ENCODE data around the gene JAK3. TPM values are rescaled to one million over a fixed set of nuclear protein-coding genes. Genes with fewer than 3 reads are reported as not detected.
"Not testable (repeated sequence)": the region's sequence is repeated elsewhere in the genome, so short reads cannot be mapped to it uniquely, and the experiment has no call there.

The JAK3 gene
- polyA plus RNA-seq, 3 donors, result 2.1 to 2.6 (median 2.2) TPM

- no peak for DNase-seq (ENCODE audit: low read depth in 3 of 3, low spot score in 2 of 3)
Measured at GRCh38 chr19:17811103-17811502, 36.7 kb downstream of the JAK3 start.

- DNase-seq (ENCODE audit: low read depth in 3 of 3, low spot score in 2 of 3), result no peak
Measured at GRCh38 chr19:17807731-17808316, 40.0 kb downstream of the JAK3 start.

DNA sequence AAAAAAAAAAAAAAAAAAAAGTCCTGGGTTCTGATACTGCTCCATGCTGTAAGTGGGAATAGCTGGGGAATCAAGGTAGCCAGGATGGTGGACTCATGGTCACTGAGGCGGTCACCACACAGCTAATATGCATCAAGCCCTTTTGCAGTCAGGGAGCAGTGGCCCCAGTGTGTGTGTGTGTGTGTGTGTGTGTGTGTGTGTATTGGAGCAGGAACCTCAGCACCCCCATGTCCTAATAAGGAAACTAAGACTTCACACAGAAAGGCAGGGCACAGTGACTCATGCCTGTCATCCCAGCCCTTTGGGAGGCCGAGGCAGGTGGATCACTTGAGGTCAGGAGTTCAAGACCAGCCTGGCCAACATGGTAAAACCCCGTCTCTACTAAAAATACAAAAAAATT, 40.8 kb downstream of the JAK3 start:
- DNase-seq (ENCODE audit: low read depth in 3 of 3, low spot score in 2 of 3), result no peak

- DNase-seq (ENCODE audit: low read depth in 3 of 3, low spot score in 2 of 3), result no peak
Measured at GRCh38 chr19:17805427-17805826, 42.4 kb downstream of the JAK3 start.

DNA sequence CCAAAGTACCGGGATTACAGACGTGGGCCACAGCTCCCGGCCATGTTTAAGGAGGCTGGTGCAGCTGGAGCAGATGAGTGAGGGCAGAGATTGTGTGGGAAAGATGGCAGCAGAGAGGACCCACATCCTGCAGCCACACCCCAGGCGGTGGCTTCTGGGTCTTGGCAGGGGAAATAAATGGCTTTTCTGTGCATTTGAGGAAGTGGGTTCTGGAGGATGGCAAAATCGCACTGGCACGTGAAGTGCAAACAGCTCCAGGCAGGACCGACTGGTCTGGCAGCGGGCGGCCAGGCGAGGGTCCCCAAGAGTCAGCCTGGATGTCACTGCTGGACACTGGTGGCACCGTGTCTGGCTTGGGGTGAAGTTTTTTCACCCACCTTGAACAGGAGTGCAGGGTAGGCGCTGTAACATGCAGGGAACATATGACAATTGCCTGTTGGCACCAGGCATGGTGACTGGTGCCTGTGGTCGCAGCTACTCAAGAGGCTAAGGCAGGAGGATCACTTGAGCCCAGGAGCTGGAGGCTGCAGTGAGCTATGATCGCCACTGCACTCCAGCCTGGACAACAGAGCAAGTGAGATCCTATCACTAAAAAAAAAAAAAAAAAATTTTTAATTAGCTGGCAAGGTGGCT, 44.4 kb downstream of the JAK3 start:
- no peak for DNase-seq (ENCODE audit: low read depth in 3 of 3, low spot score in 2 of 3)

DNA sequence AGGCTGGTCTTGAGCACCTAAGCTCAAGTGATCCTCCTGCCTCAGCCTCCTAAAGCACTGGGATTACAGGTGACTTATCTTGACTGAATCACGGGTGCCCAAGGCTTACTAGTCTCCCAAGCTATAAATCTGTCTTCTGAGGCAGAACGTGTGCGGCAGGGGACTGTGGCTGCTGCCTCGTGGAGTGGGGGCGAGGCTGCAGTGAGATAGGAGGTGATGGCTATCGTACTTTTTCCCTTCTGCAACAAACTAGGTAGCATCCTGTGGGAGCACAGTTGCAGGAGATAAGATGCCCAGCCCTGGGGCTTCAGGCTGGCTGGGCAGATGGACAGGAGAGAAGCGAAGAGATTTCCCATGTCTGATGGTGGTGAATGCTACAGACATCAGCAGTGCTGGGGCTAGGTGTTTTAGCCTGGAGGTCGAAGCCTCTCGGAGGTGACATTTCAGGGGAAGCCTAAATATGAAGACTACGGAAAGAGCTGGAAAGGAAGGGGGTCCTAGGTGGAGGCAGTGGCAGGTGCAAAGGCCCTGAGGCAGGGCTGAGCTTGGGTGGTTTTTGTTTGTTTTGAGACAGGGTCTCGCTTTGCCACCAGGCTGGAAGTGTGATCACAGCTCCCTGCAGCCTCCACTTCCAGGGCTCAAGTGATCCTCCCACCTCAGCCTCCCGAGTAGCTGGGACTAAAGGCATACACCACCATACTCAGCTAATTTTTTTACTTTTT, 45.5 kb downstream of the JAK3 start:
- DNase-seq (ENCODE audit: low read depth in 3 of 3, low spot score in 2 of 3), result no peak

DNA sequence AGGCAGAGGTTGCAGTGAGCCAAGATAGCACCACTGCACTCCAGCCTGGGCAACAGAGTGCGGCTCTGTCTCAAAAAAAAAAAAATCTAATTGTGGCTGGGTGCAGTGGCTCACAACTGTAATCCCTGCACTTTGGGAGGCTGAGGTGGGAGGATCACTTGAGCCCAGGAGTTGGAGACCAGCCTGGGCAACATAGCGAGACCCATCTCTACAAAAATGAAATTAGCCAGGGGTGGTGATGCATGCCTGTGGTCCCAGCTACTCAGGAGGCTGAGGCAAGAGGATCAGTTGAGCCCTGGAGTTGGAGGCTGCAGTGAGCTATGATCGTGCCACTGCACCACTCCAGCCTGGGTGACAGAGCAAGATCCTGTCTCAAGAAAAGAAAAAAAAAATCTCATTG, 49.2 kb downstream of the JAK3 start:
- not testable (repeated sequence) for DNase-seq (ENCODE audit: low read depth in 3 of 3, low spot score in 2 of 3)

DNA sequence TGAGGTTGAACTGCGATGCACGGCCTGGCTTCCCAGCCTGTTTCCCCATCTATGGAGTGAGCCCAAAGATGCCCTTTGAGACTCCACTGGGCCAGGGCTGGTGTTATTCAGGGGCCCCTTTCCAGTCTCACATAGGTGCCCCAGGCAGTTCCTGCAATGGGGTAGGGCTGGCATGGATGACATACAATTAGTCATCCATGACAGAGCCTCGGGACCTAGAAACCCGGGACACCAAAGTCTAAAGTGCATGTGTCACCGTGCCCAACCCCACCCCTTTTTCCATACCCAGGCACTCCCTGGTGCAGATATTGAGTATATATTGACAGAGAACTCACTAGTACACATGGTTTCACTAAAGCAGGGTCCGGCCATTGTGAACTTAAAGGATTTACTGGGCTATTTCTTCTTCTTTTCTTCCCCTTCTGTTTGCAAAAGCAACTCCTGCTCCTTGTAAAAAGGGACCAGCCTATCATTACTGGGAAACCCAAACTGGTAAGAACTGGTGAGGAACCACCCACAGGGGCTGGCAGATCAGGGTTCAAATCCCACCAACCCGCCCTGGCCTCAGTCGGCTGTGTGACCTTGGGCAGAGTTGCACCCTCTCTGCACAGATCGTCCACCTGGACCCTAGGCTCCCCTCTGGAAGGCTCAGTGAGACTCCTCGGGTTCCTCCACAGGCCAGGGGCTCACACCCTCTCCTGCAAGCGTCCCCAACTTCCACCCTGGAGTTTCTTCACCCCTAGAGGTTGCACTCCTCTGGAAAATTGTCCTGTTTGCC, 50.2 kb downstream of the JAK3 start:
- DNase-seq (ENCODE audit: low read depth in 3 of 3, low spot score in 2 of 3), result no peak

- DNase-seq (ENCODE audit: low read depth in 3 of 3, low spot score in 2 of 3), result no peak
Measured at GRCh38 chr19:17796838-17797423, 50.9 kb downstream of the JAK3 start.

GRCh38 chr19:17796013-17796837, 51.6 kb downstream of the JAK3 start:
- no peak for DNase-seq (ENCODE audit: low read depth in 3 of 3, low spot score in 2 of 3)

DNA sequence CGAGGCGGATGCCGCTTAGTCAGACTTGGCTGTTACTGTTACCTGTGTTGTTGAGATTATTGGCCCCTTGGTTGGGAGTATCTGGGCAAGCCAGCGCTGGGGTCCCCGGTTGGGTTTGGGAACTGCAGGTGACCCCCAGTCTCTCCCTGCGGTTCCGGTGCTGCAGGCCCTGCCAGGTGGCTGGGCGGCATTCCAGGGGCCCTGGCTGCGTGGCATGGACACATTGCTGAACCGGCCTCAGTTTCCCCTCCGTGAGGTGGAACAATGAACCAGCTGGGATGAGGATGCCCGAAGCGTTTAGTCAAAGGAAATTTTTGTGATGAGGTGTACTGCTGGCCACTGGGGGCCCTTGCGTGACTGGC, 52.3 kb downstream of the JAK3 start:
- DNase-seq (ENCODE audit: low read depth in 3 of 3, low spot score in 2 of 3), result no peak

GRCh38 chr19:17794731-17795494, 52.9 kb downstream of the JAK3 start, which contains the start of gene B3GNT3:
Gene B3GNT3, plus strand, starts transcription at chr19:17795138. Its CDS starts 12,670 bp downstream, at chr19:17807808.
- DNase-seq (ENCODE audit: low read depth in 3 of 3, low spot score in 2 of 3), result no peak

DNA sequence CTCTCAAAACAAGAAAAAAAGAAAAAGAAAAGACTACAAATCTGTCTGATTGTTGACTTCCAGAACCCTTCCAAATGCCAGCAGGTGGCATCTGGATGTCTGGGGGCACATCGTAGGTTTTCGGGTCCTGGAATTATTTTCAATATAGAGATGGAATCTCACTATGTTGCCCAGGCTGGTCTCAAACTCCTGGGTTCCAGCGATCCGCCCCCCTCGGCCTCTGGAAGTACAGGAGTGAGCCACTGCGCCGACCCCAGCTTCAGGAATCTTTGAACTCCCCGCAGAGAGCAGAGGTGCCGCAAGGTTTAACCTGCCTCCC, 53.4 kb downstream of the JAK3 start:
- DNase-seq (ENCODE audit: low read depth in 3 of 3, low spot score in 2 of 3), result no peak

DNA sequence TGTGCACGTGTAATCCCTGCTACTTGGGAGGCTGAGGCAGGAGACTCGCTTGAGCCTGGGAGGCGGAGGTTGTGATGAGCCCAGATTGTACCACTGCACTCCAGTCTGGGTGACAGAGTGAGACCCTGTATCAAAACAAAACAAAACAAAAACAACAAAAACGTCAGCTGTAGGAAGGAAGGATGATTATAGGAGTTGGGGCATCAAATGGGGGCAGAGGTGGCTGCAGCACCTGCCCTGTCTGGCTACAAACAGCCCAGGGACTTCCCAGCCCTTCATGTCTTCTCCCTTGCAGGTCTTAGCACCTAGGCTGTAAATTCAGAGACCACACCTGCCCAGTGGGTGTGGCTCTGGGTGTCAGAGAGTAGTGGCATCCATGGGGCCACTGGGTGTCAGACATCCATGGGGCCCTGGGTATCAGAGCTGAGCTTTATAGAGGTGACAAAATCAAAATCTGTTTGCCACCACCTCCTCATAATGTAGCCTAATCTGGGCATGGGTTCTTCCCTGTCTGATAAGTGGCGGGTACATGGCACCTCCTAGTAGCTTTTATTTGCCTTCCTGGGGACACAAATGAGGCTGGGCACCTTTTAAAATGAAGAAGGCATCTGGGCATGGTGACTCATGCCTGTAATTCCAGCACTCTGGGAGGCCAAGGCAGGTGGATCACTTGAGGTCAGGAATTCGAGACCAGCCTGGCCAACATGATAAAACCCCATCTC, 57.6 kb downstream of the JAK3 start:
- DNase-seq (ENCODE audit: low read depth in 3 of 3, low spot score in 2 of 3), result no peak

DNA sequence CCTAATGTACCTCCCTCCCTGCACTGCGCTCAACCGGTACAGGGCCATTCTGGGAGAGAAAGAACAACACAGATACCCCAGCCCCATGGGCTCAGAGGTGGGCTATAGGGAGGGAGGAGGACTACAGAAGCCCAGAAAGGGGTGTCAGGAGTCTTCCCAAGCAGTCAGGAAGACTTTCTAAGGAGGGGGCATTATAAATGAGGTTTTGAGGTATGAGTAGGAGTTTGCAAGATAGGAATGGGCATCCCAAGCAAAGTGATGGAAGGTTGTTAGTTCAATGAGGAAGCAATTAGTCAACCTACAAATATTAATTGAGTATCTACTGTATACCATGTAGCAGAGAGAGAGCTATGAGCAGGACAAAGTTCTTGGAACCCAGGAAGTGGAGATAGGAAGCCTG, 59.1 kb downstream of the JAK3 start:
- no peak for DNase-seq (ENCODE audit: low read depth in 3 of 3, low spot score in 2 of 3)

DNA sequence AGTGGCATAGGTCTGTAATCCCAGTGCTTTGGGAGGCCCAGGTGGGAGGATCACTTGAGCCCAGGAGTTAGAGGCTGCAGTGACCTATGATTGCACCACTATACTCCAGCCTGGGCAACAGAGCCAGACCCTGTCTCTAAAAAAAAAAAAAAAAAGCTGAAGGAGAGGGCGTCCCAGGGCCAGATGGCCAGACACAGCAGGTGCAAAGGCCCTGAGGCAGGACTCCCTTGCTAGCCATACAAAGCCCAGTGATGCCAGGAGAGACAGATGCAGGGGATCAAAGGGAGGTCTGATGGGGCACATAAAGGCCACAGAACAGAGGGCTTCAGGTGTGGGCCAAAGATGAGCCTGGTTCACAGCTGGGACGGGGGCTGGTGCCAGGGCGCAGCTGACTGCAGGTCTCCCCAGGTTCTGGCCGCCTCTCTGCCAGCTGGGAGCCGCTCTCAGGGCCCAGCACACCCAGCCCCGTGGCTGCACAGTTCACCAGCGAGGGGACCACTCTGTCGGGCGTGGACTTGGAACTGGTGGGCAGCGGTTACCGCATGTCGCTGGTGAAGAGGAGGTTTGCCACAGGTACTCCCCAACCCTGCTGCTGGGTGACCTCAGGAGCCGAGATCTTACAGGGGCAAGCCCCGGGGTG, 60.4 kb downstream of the JAK3 start:
- DNase-seq (ENCODE audit: low read depth in 3 of 3, low spot score in 2 of 3), result no peak

DNA sequence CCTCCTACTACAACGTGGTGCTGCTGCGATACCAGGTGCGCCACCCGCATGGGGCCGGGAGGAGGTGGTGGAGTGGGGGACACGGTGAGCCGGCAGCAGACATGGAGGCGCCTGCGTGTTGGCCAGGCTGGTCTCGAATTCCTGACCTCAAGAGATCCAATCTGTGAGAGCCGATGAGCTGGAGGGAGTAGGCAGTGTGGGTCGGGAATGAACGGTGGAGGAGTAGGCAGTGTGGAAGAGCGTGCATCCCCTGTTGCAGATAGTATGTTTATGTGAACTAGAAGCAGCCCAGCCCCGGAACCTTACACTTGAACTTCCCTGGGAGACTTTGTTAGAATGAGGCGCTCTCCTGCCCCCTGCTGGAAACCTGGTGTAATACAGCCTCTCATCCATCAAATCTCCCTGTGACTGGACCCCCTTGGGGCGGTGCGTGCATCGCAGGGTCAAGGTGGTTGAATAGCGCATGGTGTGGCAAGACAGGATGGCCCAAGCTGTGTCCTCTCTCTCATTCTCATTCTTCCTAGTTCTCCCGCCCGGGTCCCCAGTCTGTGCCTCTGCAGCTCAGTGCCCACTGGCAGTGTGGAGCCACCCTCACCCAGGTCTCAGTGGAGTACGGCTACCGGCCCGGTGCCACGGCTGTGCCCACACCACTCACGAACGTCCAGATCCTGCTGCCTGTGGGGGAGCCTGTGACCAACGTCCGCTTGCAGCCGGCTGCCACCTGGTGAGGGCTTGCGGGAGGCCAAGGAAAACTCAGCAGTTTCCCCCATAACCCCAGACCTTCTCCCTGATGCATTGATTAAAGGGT, 63.4 kb downstream of the JAK3 start:
- peak in 1 of 3 donors; percentile 68 for DNase-seq (ENCODE audit: low read depth in 3 of 3, low spot score in 2 of 3)

DNA sequence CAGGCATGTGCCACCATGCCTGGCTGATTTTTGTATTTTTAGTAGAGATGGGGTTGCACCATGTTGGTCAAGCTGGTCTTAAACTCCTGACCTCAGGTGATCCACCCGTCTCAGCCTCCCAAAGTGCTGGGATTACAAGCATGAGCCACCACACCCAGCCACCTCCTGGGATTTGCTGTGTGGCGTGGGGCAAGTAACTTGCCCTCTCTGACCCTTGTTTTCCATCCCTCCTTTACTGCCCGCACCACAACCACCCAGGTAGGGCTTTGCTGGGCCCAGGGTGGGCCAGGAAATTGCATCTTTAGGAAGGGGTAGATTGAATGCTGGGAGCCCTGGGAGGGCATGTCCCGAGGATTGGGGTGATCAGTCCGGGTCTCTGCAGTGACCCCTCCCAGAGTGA, 64.1 kb downstream of the JAK3 start:
- not testable (repeated sequence) for DNase-seq (ENCODE audit: low read depth in 3 of 3, low spot score in 2 of 3)
